Activated CD8-positive, alpha-beta memory T cell treated with anti-CD3 and anti-CD28 coated beads, Interleukin-2, amount 10 ng/mL, durations not matched to agents 7 days and 5 days (primary cell): ENCODE measurements around the gene MRPL36. TPM values are rescaled to one million over a fixed set of nuclear protein-coding genes. Genes with fewer than 3 reads are reported as not detected.

Source experiments
- ATAC-seq: fragments of 150-1000 bp; cut with Tn5 transposase; one replicate; pipeline ENCODE4 v1.10.0; 2021; ENCODE audit warnings: moderate library complexity
- CTCF ChIA-PET: fragments of 350-600 bp; sonication (Branson Sonifier 250); formaldehyde crosslinking; loops from one replicate; lab custom pipeline; 2021; ENCODE audit warnings: antibody characterized with exemption; lab: Charles Lee
- DNase-seq: peaks from one replicate; pipeline ENCODE4 v3.0.0-alpha.2; 2020
- H3K27ac Mint-ChIP-seq: one replicate; pipeline ENCODE4 v1.8.0; 2021; ENCODE audit warnings: mild to moderate bottlenecking, mixed read lengths
- H3K27me3 Mint-ChIP-seq: one replicate; pipeline ENCODE4 v1.8.0; 2021; ENCODE audit warnings: mixed read lengths
- H3K36me3 Mint-ChIP-seq: one replicate; pipeline ENCODE4 v1.8.0; 2021; ENCODE audit warnings: mild to moderate bottlenecking, mixed read lengths
- H3K4me1 Mint-ChIP-seq: one replicate; pipeline ENCODE4 v1.8.0; 2021; ENCODE audit warnings: mixed read lengths
- H3K4me3 Mint-ChIP-seq: one replicate; pipeline ENCODE4 v1.8.0; 2021; ENCODE audit warnings: mild to moderate bottlenecking, moderate library complexity, mixed read lengths
- H3K9me3 Mint-ChIP-seq: one replicate; pipeline ENCODE4 v1.8.0; 2022; ENCODE audit warnings: low read depth, mixed read lengths
- total RNA-seq, 2 experiments: library from RNA; stranded (reverse); gene quantifications; one replicate each; pipeline ENCODE4 v1.2.3, GENCODE V29; 2021

MRPL36 gene
- total RNA-seq, 2 experiments from 2014 or later, result 62.0 to 84.7 TPM

DNA sequence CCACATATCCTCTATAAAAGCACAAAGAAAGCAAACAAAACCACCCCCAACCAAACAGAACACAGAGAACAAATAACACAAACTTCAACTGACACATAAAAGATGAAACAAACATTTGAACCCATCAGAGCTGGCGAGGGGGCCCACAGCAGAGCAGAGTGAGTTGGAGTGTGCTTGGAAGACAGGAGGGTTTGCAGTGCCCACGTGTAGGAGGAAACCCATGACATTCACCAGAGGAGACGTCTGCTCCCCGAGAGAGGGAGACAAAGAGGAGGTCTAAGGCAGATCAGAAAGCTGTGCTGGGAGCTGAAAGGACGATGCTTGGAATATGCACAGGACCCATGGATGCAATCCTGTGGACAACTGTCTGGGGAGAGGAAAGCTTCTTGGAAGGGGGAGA lies 27.0 kb downstream of the MRPL36 start:
- Mint-ChIP-seq H3K27me3 (peaks cover 9% of the 10 kb centered on the region), H3K9me3 (no peaks in the 10 kb centered on the region), H3K4me1 (no peaks in the 10 kb centered on the region), H3K36me3 (no peaks in the 10 kb centered on the region), H3K27ac (no peak overlapping the region), H3K4me3 (no peak overlapping the region)
- DNase-seq (no peak), ATAC-seq (no peak)
- CTCF ChIA-PET, result interaction anchor here (0.6 to 2.2 kb wide), 6 partner anchors 8 to 56 kb away, joined by 3 to 6 read pairs (median 4); no protein-coding TSS in a partner anchor

- CTCF ChIA-PET, result interaction anchor here (1.2 to 2.2 kb wide), 2 partner anchors 19 to 28 kb away, joined by 3 to 6 read pairs; no protein-coding TSS in a partner anchor
- Mint-ChIP-seq H3K9me3 (no peaks in the 10 kb centered on the region), H3K27me3 (peaks cover 9% of the 10 kb centered on the region), H3K36me3 (no peaks in the 10 kb centered on the region), H3K27ac (no peak overlapping the region), H3K4me1 (no peaks in the 10 kb centered on the region), H3K4me3 (no peak overlapping the region)
- no peak for DNase-seq
- ATAC-seq, result no peak
These were observed 28.2 kb downstream of the MRPL36 start for GRCh38 chr5:1771149-1772065.

GRCh38 chr5:1770443-1770802 lies 29.2 kb downstream of the MRPL36 start:
- Mint-ChIP-seq H3K27me3 (peaks cover 7% of the 10 kb centered on the region), H3K27ac (no peak overlapping the region), H3K9me3 (no peaks in the 10 kb centered on the region), H3K36me3 (no peaks in the 10 kb centered on the region), H3K4me3 (no peak overlapping the region), H3K4me1 (peaks cover 3% of the 10 kb centered on the region)
- CTCF ChIA-PET, result no interaction called here
- DNase-seq (no peak), ATAC-seq (no peak)

DNA sequence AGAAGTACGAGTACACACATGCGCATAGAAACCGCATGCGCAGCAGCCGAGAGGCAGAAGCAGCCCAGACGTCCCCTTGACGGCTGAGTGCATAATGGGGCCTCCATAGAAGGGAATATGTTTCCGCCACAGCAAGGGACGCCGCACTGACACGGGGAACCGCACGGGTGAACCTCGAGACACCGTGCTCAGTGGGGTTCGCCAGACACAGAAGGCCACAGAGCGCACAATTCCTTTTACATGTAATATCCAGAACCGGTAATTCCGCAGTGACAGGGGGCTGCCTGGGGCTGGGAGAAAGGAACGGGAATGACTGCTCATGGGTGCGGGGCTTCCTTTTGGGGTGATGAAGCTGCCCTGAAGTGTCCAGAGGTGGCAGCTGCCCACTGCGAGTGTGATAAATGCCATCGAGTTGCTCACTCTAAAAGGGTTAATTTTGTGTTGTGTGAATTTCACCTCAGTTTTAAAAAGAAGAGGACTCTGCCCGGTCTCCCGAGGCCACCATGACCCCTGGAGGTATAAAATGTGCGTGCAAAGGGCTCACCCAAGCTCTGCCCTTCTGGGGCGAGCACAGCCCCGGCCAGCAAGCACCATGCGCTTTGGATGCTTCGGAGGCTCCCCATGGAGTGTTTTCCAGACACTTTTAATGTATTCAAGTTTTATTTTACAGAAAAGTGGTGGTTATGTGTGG lies 29.7 kb downstream of the MRPL36 start:
- CTCF ChIA-PET, result no interaction called here
- H3K4me1 Mint-ChIP-seq, result peaks cover 3% of the 10 kb centered on the region
- H3K4me3 Mint-ChIP-seq, result no peak overlapping the region
- H3K27ac Mint-ChIP-seq, result no peak overlapping the region
- ATAC-seq, result no peak
- H3K36me3 Mint-ChIP-seq, result no peaks in the 10 kb centered on the region
- peaks cover 9% of the 10 kb centered on the region for H3K27me3 Mint-ChIP-seq
- no peaks in the 10 kb centered on the region for H3K9me3 Mint-ChIP-seq
- DNase-seq, result no peak

GRCh38 chr5:1769017-1769640 lies 30.5 kb downstream of the MRPL36 start:
- DNase-seq (no peak), ATAC-seq (no peak)
- Mint-ChIP-seq H3K27ac (no peak overlapping the region), H3K4me3 (no peak overlapping the region), H3K36me3 (no peaks in the 10 kb centered on the region), H3K4me1 (peaks cover 3% of the 10 kb centered on the region), H3K9me3 (no peaks in the 10 kb centered on the region), H3K27me3 (peaks cover 10% of the 10 kb centered on the region)
- CTCF ChIA-PET, result no interaction called here

GRCh38 chr5:1768283-1769000 lies 31.2 kb downstream of the MRPL36 start:
- Mint-ChIP-seq H3K9me3 (no peaks in the 10 kb centered on the region), H3K36me3 (no peaks in the 10 kb centered on the region), H3K4me3 (no peak overlapping the region), H3K27me3 (peaks cover 17% of the 10 kb centered on the region), H3K27ac (no peak overlapping the region), H3K4me1 (peaks cover 3% of the 10 kb centered on the region)
- ATAC-seq (no peak), DNase-seq (no peak)
- CTCF ChIA-PET, result no interaction called here

DNA sequence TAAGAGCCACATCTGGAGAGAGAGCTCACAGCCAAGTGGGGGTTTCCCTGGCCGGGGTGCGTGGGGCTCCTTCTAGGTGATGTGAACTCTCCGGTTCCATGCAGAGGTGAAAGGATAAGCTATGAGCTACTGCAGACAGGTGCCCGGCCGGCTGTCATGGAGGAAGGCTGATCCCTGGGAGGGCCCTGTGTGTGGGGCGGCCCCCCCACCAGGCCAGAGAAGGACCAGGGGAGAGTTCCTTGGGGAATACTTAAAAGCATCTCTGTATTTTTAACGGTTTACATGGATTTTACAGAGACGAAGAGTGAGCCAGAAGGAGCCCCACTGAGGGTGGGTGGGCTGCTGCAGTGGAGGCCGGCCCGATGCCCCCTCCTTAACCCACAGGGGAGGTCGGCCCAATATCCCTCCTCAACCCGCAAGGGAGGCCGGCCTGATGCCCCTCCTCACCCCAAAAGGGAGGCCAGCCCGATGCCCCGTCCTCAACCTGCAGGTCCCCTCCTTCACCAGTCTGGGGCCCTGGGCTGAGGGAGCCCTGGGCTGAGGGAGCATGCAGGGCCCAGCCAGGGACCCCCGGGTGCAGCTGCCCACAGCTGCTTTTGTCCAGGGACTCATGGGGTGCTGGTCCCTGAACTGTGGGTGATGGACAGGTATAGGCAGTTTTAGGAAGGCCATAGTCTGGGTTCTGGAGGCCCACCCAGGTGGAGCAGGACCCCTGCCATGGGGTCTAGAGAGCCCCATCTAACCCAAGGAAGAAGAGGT lies 31.9 kb downstream of the MRPL36 start:
- CTCF ChIA-PET, result no interaction called here
- H3K27ac Mint-ChIP-seq, result no peak overlapping the region
- peaks cover 3% of the 10 kb centered on the region for H3K4me1 Mint-ChIP-seq
- ATAC-seq, result no peak
- H3K9me3 Mint-ChIP-seq, result no peaks in the 10 kb centered on the region
- DNase-seq, result no peak
- H3K36me3 Mint-ChIP-seq, result no peaks in the 10 kb centered on the region
- H3K4me3 Mint-ChIP-seq, result no peak overlapping the region
- peaks cover 20% of the 10 kb centered on the region for H3K27me3 Mint-ChIP-seq

DNA sequence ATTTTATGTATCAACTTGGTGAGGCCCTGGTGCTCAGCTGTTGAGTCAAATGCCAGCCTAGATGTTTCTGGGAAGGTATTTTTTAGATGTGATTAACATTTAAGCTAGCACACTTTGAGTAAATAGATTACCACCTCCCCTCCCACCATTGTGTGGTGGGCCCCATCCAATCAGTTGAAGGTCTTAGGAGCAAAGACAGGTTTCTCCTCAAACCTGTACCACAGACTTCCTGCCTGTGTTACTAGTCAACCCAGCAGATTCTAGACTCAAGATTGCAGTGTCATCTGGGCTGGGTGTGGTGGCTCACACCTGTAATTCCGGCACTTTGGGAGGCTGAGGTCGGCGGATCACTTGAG lies 33.8 kb downstream of the MRPL36 start:
- peaks cover 20% of the 10 kb centered on the region for H3K27me3 Mint-ChIP-seq

GRCh38 chr5:1765141-1765879 lies 34.3 kb downstream of the MRPL36 start:
- ATAC-seq (no peak), DNase-seq (no peak)
- H3K4me1 Mint-ChIP-seq, result peaks cover 3% of the 10 kb centered on the region
- no peaks in the 10 kb centered on the region for H3K36me3 Mint-ChIP-seq
- CTCF ChIA-PET, result interaction anchor here (1.4 to 1.9 kb wide), 3 partner anchors 8 to 67 kb away, joined by 3 to 6 read pairs (median 3); no protein-coding TSS in a partner anchor
- no peaks in the 10 kb centered on the region for H3K9me3 Mint-ChIP-seq
- H3K27me3 Mint-ChIP-seq, result peaks cover 20% of the 10 kb centered on the region
- no peak overlapping the region for H3K4me3 Mint-ChIP-seq
- H3K27ac Mint-ChIP-seq, result no peak overlapping the region

More for the DNA sequence above, 33.8 kb downstream of the MRPL36 start:
- CTCF ChIA-PET, result interaction anchor here (1.4 to 1.5 kb wide), 2 partner anchors 30 to 67 kb away, joined by 3 read pairs; no protein-coding TSS in a partner anchor
- no peak overlapping the region for H3K4me3 Mint-ChIP-seq
- H3K4me1 Mint-ChIP-seq, result peaks cover 3% of the 10 kb centered on the region
- H3K27ac Mint-ChIP-seq, result no peak overlapping the region
- ATAC-seq (no peak), DNase-seq (no peak)
- no peaks in the 10 kb centered on the region for H3K36me3 Mint-ChIP-seq
- H3K9me3 Mint-ChIP-seq, result no peaks in the 10 kb centered on the region

DNA sequence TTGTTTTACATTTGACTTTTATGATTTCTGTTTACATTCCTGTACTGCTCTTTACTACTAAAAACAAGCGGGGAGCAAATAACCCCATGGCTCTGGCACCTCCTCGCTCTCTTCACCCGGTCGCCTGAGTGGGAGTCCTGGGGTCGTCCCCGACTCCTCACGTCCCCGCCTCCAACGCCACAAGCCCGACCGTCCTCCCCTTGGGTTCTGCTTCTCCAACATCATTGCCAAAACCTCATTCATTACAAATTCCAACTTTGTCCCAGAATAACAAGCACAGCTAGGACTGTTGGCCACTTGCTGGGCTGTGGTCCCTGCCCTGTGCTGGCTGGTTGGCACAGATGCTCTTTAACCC lies 35.1 kb downstream of the MRPL36 start:
- no peak overlapping the region for H3K4me3 Mint-ChIP-seq
- H3K27ac Mint-ChIP-seq, result no peak overlapping the region
- no peak for ATAC-seq
- H3K4me1 Mint-ChIP-seq, result peaks cover 3% of the 10 kb centered on the region
- DNase-seq, result no peak
- CTCF ChIA-PET, result interaction anchor here (1.4 to 1.9 kb wide), 2 partner anchors 9 to 66 kb away, joined by 3 to 6 read pairs; no protein-coding TSS in a partner anchor
- peaks cover 20% of the 10 kb centered on the region for H3K27me3 Mint-ChIP-seq
- no peaks in the 10 kb centered on the region for H3K36me3 Mint-ChIP-seq
- H3K9me3 Mint-ChIP-seq, result no peaks in the 10 kb centered on the region

DNA sequence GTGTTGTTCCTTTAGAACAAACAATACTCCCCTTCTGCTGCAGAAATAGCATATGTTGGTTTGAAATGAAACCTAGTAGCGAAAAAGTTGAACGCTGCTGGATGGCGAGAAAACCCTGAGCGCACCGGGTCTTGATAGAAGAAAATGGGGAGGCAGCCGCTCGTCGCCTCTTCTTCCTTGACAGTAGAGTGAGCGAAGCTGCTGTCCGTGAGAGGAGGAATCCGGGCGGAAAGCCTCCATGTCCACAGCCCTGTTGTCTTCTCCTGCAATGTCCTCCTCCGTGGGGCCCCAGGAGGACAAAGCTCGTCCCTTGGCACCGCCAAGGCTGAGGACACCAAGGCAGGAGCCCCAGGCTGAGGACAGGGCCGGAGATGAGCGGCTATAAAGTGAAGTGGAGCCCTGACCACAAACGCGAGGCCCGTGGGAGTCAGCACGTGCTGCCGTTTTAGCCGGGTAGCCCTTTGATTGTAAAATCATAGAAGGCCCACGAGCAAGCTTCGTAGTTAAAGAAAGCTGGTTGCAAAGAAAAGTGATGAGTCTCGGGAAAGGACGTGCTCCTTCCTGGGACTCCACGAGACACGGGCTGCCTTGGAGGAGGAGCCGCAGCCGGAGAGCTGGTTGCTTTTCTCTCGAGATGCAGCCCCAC lies 35.6 kb downstream of the MRPL36 start:
- Mint-ChIP-seq H3K4me3 (no peak overlapping the region), H3K4me1 (peaks cover 3% of the 10 kb centered on the region), H3K27ac (no peak overlapping the region), H3K27me3 (peaks cover 20% of the 10 kb centered on the region), H3K36me3 (no peaks in the 10 kb centered on the region), H3K9me3 (no peaks in the 10 kb centered on the region)
- ATAC-seq, result no peak
- CTCF ChIA-PET, result interaction anchor here (0.9 to 1.9 kb wide), 5 partner anchors 9 to 68 kb away, joined by 3 to 6 read pairs (median 3); no protein-coding TSS in a partner anchor
- no peak for DNase-seq
